ENCODE data around the gene ANKS1B. TPM values are rescaled to one million over a fixed set of nuclear protein-coding genes. Genes with fewer than 3 reads are reported as not detected.

ANKS1B gene
- total RNA-seq, 1 donor = 47.0 TPM

- TF ChIP-seq CTCF (IDR thresholded peaks at IDR 0.05; ENCODE audit: insufficient read depth, low read length) = no peak
- DNase-seq (ENCODE audit: low read depth) = no peak
- no peak overlapping the region for H3K4me3 ChIP-seq (ENCODE audit: low read depth, low read length)
These were observed 460.9 kb downstream of the ANKS1B start for GRCh38 chr12:99523853-99524252.

DNA sequence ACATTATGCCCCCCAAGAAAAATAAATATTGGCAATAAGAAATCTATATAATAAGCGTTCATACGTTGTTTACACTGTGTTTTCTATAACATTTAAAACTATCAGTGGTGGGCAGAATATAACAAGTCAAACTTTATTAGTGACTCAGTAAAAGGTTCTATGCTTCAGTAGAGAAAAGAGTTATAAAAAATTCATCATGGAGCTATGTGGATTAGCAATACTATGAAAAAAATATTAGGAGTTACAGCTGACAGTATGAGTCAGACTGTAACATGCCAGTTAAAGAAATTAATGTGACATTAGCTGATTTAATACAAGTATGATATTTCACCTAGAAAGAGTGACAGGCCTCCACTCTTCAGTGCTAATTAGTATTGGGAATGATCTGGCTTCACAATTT is 462.3 kb downstream of the ANKS1B start:
- no peak for TF ChIP-seq CTCF (IDR thresholded peaks at IDR 0.05; ENCODE audit: insufficient read depth, low read length)
- no peak overlapping the region for H3K4me3 ChIP-seq (ENCODE audit: low read depth, low read length)
- no peak for DNase-seq (ENCODE audit: low read depth)

DNA sequence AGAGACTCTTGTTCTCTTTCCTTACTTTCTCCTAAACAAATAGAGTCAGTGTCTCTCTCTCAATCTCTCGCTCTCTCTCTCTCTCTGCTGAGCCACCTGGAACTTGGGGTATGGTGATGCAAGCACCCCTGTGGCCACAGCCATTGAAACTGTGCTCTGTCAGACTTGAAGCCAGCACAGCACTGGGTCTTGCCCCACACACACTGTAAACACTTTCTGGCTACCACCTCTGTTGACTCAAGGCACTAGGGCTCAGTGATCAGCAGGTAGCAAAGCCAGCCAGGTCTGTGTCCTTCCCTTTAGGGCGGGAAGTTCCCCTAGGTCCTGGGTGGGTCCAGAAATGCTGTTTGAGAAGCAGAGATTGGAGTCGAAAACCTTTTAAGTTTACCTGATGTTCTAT is 463.1 kb downstream of the ANKS1B start:
- H3K4me3 ChIP-seq (ENCODE audit: low read depth, low read length) = no peak overlapping the region
- no peak for TF ChIP-seq CTCF (IDR thresholded peaks at IDR 0.05; ENCODE audit: insufficient read depth, low read length)
- no peak for DNase-seq (ENCODE audit: low read depth)

- no peak for DNase-seq (ENCODE audit: low read depth)
- no peak for TF ChIP-seq CTCF (IDR thresholded peaks at IDR 0.05; ENCODE audit: insufficient read depth, low read length)
- H3K4me3 ChIP-seq (ENCODE audit: low read depth, low read length) = no peak overlapping the region
These were observed 471.7 kb downstream of the ANKS1B start for GRCh38 chr12:99513066-99513465.

DNA sequence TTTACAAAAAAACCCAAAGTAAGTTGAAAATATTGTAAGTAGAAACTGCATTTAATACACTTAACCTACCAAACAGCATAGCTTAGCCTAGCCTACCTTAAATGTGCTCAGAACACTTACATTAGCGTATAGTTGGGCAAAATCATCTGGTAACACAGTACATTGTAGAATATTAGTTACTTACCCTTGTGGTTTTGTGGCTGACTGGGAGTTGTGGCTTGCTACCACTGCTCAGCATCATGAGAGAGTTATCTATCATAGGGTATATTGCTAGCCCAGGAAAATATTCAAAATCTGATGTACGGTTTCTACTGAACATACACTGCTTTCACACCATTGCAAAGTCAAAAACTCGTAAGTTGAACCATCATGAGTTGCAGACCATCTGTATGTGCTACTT is 478.9 kb downstream of the ANKS1B start:
- no peak overlapping the region for H3K4me3 ChIP-seq (ENCODE audit: low read depth, low read length)
- no peak for DNase-seq (ENCODE audit: low read depth)
- TF ChIP-seq CTCF (IDR thresholded peaks at IDR 0.05; ENCODE audit: insufficient read depth, low read length) = no peak

GRCh38 chr12:99498756-99499155 is 486.0 kb downstream of the ANKS1B start:
- no peak for TF ChIP-seq CTCF (IDR thresholded peaks at IDR 0.05; ENCODE audit: insufficient read depth, low read length)
- no peak overlapping the region for H3K4me3 ChIP-seq (ENCODE audit: low read depth, low read length)
- DNase-seq (ENCODE audit: low read depth) = no peak

- DNase-seq (ENCODE audit: low read depth) = no peak
- no peak for TF ChIP-seq CTCF (IDR thresholded peaks at IDR 0.05; ENCODE audit: insufficient read depth, low read length)
- H3K4me3 ChIP-seq (ENCODE audit: low read depth, low read length) = no peak overlapping the region
These were observed 488.9 kb downstream of the ANKS1B start for GRCh38 chr12:99495799-99496198.

Data from fibroblast of the aortic adventitia (primary cell).